Activated CD4-positive, alpha-beta T cell treated with anti-CD3 and anti-CD28 coated beads, Interleukin-2, amount 50 U/mL, for 48 hours (primary cell): ENCODE data around the gene P3H3.

ENCODE experiments used
- DNase-seq, 2 experiments: peaks; one replicate each; pipeline ENCODE4 v3.0.0-alpha.2; 2020

P3H3 gene

GRCh38 chr12:6828781-6829535 is 751 bp downstream of the P3H3 start:
- peak; percentile 38 to 44 for DNase-seq

- DNase-seq: no peak
Measured at GRCh38 chr12:6829536-6830220, 1.5 kb downstream of the P3H3 start.

- no peak for DNase-seq
Measured at GRCh38 chr12:6830286-6830890, 2.2 kb downstream of the P3H3 start.

GRCh38 chr12:6830999-6831398 is 2.8 kb downstream of the P3H3 start:
- DNase-seq: no peak

GRCh38 chr12:6831450-6831995 is 3.3 kb downstream of the P3H3 start:
- no peak for DNase-seq

DNA sequence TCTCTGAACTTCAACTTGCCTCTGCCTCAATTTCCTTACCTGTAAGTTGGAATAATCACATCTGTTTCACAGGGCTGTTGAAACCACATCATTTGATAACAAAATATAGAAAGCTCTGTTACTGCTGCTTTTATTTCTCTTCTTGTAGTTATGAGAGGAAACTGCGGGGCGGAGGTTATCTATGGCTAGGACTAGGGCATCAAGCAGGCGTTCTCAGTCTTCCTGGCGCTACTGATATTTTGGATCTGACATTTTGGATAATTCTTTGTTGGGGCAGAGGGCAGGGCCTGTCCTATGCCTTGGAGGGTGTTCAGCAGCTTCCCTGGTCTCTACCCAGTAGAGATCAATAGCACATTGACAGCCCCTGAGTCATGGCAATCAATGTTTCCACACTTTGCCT is 3.9 kb downstream of the P3H3 start:
- DNase-seq: no peak

- no peak for DNase-seq
Measured at GRCh38 chr12:6833189-6833890, 5.1 kb downstream of the P3H3 start.

GRCh38 chr12:6834254-6834653 is 6.0 kb downstream of the P3H3 start:
- DNase-seq: no peak

- no peak for DNase-seq
Measured at GRCh38 chr12:6834873-6835272, 6.7 kb downstream of the P3H3 start.

- no peak for DNase-seq
Measured at GRCh38 chr12:6836851-6837250, 8.6 kb downstream of the P3H3 start.

DNA sequence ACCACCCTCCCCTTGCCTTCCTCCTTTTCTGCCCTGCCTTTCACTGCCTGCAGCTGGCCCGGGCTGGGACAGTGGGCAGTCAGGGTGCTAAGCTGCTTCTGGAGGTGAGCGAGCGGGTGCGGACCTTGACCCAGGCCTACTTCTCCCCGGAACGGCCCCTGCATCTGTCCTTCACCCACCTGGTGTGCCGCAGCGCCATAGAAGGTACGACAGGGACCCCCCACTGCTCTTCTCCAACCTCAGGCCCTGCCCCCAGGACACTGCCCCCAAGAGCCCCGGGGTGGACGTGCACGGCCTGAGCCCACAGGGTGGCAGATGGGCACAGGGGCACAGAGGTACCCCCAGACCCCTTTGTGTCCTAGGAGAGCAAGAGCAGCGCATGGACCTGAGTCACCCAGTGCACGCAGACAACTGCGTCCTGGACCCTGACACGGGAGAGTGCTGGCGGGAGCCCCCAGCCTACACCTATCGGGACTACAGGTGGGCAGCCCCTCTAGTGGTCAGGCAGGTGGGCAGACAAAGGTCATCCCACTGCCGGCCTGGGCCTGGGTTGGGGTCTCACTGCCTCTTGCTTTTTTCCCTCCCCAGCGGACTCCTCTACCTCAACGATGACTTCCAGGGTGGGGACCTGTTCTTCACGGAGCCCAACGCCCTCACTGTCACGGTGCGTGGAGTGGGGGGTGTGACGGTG is 9.3 kb downstream of the P3H3 start:
- DNase-seq: no peak

DNA sequence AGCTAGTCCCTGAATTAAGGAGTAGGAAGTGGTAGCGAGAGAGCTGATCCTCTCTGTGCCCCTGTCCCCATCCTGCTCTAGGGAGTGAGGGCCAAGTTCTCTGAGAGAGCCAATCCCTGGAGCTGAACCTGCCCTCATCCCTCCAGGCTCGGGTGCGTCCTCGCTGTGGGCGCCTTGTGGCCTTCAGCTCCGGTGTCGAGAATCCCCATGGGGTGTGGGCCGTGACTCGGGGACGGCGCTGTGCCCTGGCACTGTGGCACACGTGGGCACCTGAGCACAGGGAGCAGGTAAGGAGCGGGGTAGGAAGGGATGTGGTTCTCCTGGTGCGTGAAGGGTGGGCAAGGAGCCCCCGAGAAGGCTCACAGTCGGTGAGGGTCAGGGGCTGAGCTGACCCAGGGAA is 10.6 kb downstream of the P3H3 start:
- DNase-seq: no peak

DNA sequence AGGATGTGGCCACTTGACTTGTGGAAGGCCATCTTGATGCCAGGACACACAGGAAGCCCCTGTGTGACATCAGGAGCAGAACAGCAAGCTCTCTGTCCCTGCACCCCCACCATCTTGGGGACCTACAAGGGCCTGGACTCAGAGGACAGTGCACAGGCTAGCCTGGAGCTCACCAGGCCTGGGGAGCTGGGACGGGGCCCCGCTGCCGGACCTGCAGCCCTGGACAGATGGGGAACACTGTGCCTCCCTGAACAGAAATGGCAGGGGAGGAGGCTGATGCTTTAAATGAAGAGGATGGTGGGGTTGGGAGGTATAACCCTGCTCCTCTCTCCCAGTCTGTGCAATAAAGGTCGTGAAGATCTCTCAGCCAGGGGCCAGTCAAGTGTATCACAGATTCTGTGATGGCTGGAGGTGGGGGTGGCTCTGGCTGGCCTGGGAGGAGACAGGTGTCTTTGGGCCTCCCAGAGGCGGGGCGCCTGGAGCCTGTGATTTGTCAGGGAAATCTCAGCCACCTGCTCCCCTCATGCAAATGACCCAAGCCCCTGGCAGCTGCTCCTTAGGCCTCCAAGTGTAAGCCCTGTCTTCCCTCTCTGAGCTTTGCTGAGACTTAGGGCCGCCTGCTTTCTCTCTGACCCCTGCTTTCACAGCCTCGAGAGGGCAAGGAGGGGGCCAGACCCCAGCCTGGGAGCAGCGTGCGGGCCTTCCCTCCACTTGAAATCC is 11.4 kb downstream of the P3H3 start:
- DNase-seq: no peak

GRCh38 chr12:6840330-6840729 is 12.1 kb downstream of the P3H3 start:
- no peak for DNase-seq

DNA sequence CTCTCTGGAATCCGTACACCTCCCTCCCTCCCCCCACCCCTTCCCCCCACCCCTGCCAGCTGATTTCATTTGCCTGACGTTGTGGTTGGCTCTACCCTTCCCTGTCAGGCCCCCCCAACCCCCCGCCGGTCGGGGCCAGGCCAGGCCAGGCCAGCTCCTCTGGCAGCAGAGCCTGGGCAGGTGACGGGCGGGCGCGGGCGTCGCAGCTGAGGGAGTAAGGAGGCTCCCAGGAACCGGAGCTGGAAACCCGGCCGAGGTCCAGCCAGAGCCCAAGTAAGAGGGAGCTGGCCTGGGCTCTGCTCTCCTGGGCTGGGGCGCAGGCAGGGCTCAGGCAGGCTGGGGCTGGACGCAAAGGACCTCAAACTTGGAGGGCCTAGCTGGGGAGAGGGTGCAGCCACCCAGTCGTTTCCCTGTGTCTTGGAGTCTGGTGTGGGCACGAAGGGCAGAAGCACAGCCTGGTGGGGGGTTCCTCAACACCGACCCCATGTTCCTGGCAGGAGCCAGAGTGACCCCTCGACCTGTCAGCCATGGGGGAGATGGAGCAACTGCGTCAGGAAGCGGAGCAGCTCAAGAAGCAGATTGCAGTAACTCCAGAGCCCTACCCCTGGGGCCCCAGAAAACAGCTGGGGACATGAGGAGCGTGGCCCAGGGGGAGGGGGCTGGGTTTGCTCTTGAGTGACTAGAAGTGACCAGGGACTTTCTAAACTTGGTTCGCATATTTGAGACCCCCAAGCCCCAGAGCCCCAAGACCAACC is 12.7 kb downstream of the P3H3 start, which contains the start of gene GNB3:
Gene GNB3, plus strand, starts transcription at position 165 of the 755 bp plus-strand sequence. Its CDS starts 363 bp downstream, at position 528.
- no peak for DNase-seq

GRCh38 chr12:6842075-6842474 is 13.9 kb downstream of the P3H3 start:
- no peak for DNase-seq

DNA sequence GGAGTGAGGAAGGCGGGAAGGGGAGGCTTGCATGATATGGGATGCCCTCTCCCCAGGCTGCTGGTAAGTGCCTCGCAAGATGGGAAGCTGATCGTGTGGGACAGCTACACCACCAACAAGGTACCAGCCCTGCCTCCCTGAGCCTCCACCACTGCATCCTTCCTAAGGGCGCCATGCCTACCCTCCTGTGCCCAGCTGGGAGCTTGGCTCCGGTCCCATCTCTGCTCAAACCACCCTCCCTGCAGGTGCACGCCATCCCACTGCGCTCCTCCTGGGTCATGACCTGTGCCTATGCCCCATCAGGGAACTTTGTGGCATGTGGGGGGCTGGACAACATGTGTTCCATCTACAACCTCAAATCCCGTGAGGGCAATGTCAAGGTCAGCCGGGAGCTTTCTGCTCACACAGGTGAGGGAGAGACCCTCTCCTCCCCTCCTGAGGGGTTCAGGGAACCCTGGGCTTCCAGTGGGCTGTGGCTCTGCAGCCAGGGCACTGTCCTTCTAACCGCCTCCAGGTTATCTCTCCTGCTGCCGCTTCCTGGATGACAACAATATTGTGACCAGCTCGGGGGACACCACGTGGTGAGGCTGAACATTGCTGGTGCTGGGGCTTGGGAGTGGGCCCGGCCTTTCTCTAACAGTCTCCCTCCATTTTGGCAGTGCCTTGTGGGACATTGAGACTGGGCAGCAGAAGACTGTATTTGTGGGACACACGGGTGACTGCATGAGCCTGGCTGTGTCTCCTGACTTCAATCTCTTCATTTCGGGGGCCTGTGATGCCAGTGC is 15.1 kb downstream of the P3H3 start:
- DNase-seq: no peak

DNA sequence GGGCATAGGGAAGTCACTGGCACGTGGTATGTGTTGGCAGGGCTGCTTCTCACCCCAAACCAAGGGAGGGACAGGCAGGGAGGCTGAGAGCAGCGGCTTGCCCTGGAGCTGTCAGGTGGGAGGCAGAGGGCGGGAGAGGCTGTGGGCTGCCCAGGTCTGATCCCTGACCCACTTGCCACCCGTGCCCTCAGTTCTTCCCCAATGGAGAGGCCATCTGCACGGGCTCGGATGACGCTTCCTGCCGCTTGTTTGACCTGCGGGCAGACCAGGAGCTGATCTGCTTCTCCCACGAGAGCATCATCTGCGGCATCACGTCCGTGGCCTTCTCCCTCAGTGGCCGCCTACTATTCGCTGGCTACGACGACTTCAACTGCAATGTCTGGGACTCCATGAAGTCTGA is 17.2 kb downstream of the P3H3 start:
- DNase-seq: no peak

- no peak for DNase-seq
Measured at GRCh38 chr12:6846316-6846869, 18.2 kb downstream of the P3H3 start.

DNA sequence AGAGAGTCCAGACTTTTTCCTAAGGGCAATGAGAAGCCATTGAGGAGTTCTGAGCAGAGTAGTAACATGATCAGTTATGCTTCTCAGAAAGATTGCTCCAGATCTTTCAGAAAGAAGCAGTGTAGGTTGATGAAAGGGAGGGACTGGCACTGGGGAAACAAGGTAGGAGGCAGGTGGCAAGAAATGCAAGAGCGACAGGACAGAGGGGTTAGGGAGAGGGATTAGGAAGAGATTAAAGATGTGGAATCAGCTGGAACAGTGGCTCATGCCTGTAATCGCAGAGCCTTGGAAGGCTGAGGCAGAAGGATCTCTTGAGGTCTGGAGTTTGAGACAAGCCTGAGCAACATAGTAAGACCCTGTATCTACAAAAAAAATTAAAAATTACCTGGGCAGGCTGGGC is 19.5 kb downstream of the P3H3 start:
- DNase-seq: no peak
